Rectal smooth muscle tissue (tissue), 1 donor: ENCODE data around the gene KIR2DL4.
"Not testable (repeated sequence)": the region's sequence is repeated elsewhere in the genome, so short reads cannot be mapped to it uniquely, and the experiment has no call there.

ENCODE experiments used
- H3K27ac ChIP-seq: one replicate; pipeline ENCODE4 v1.7.0; 2013; ENCODE audit warnings: low read depth, low read length, inconsistent platforms
- H3K27me3 ChIP-seq: one replicate; pipeline ENCODE4 v1.7.0; 2013; ENCODE audit warnings: low read length; ENCODE audit not compliant: control insufficient read depth, insufficient read depth
- H3K36me3 ChIP-seq: one replicate; pipeline ENCODE4 v1.7.0; 2013; ENCODE audit warnings: low read length; ENCODE audit not compliant: control insufficient read depth, insufficient read depth
- H3K4me1 ChIP-seq: one replicate; pipeline ENCODE4 v1.7.0; 2013; ENCODE audit warnings: low read length; ENCODE audit not compliant: control insufficient read depth, insufficient read depth
- H3K4me3 ChIP-seq: one replicate; pipeline ENCODE4 v1.7.0; 2013; ENCODE audit warnings: low read length
- H3K9ac ChIP-seq: one replicate; pipeline ENCODE4 v1.7.0; 2013; ENCODE audit warnings: low read length

KIR2DL4 gene

GRCh38 chr19:54816251-54816650, 12.8 kb downstream of the KIR2DL4 start, which contains the start of gene KIR3DL1:
Gene KIR3DL1, plus strand, starts transcription at chr19:54816468.
- H3K4me1 ChIP-seq, H3K9ac ChIP-seq, H3K27ac ChIP-seq, H3K4me3 ChIP-seq, H3K36me3 ChIP-seq, H3K27me3 ChIP-seq: not testable (repeated sequence)

GRCh38 chr19:54817670-54818536, 14.5 kb downstream of the KIR2DL4 start:
- Histone ChIP-seq H3K9ac (no peak overlapping the region), H3K36me3 (no peaks in the 10 kb centered on the region), H3K4me3 (no peak overlapping the region), H3K27ac (no peak overlapping the region), H3K4me1 (no peaks in the 10 kb centered on the region), H3K27me3 (no peaks in the 10 kb centered on the region)

- H3K36me3 ChIP-seq, H3K27me3 ChIP-seq, H3K4me3 ChIP-seq, H3K4me1 ChIP-seq, H3K9ac ChIP-seq, H3K27ac ChIP-seq: not testable (repeated sequence)
Measured at GRCh38 chr19:54824416-54824815, 21.0 kb downstream of the KIR2DL4 start.

GRCh38 chr19:54825326-54825725, 21.9 kb downstream of the KIR2DL4 start:
- not testable (repeated sequence) for H3K27ac ChIP-seq, H3K4me3 ChIP-seq, H3K4me1 ChIP-seq, H3K27me3 ChIP-seq, H3K36me3 ChIP-seq, H3K9ac ChIP-seq

GRCh38 chr19:54828064-54828463, 24.7 kb downstream of the KIR2DL4 start:
- not testable (repeated sequence) for H3K9ac ChIP-seq, H3K4me1 ChIP-seq, H3K27me3 ChIP-seq, H3K36me3 ChIP-seq, H3K4me3 ChIP-seq, H3K27ac ChIP-seq

- H3K4me3 ChIP-seq, H3K27ac ChIP-seq, H3K36me3 ChIP-seq, H3K27me3 ChIP-seq, H3K9ac ChIP-seq, H3K4me1 ChIP-seq: not testable (repeated sequence)
Measured at GRCh38 chr19:54832496-54832895, 29.1 kb downstream of the KIR2DL4 start, which contains the start of gene KIR2DS4. Gene KIR2DS4, plus strand, starts transcription at chr19:54832676.

- not testable (repeated sequence) for H3K4me1 ChIP-seq, H3K36me3 ChIP-seq, H3K4me3 ChIP-seq, H3K27me3 ChIP-seq, H3K9ac ChIP-seq, H3K27ac ChIP-seq
Measured at GRCh38 chr19:54835126-54835525, 31.7 kb downstream of the KIR2DL4 start.

GRCh38 chr19:54837522-54837921, 34.1 kb downstream of the KIR2DL4 start:
- H3K4me3 ChIP-seq, H3K36me3 ChIP-seq, H3K27me3 ChIP-seq, H3K27ac ChIP-seq, H3K9ac ChIP-seq, H3K4me1 ChIP-seq: not testable (repeated sequence)

GRCh38 chr19:54843171-54843570, 39.8 kb downstream of the KIR2DL4 start:
- not testable (repeated sequence) for H3K4me3 ChIP-seq, H3K4me1 ChIP-seq, H3K27ac ChIP-seq, H3K36me3 ChIP-seq, H3K9ac ChIP-seq, H3K27me3 ChIP-seq

GRCh38 chr19:54850061-54850640, 46.7 kb downstream of the KIR2DL4 start, which contains the start of gene KIR3DL2:
Gene KIR3DL2, plus strand, starts transcription at chr19:54850443. Its CDS starts 33 bp downstream, at chr19:54850476.
- H3K4me3 ChIP-seq, H3K36me3 ChIP-seq, H3K27me3 ChIP-seq, H3K9ac ChIP-seq, H3K4me1 ChIP-seq, H3K27ac ChIP-seq: not testable (repeated sequence)

GRCh38 chr19:54850930-54851329, 47.5 kb downstream of the KIR2DL4 start:
- Histone ChIP-seq H3K4me3 (no peak overlapping the region), H3K27ac (no peak overlapping the region), H3K36me3 (no peaks in the 10 kb centered on the region), H3K9ac (no peak overlapping the region), H3K27me3 (no peaks in the 10 kb centered on the region), H3K4me1 (no peaks in the 10 kb centered on the region)

GRCh38 chr19:54851353-54851752, 47.9 kb downstream of the KIR2DL4 start:
- no peaks in the 10 kb centered on the region for H3K27me3 ChIP-seq
- H3K4me1 ChIP-seq, result no peaks in the 10 kb centered on the region
- no peaks in the 10 kb centered on the region for H3K36me3 ChIP-seq
- no peak overlapping the region for H3K27ac ChIP-seq
- H3K9ac ChIP-seq, result no peak overlapping the region
- no peak overlapping the region for H3K4me3 ChIP-seq

GRCh38 chr19:54855241-54855640, 51.8 kb downstream of the KIR2DL4 start:
- not testable (repeated sequence) for H3K4me3 ChIP-seq, H3K4me1 ChIP-seq, H3K27ac ChIP-seq, H3K9ac ChIP-seq, H3K27me3 ChIP-seq, H3K36me3 ChIP-seq
